Forelimb muscle (tissue), 1 donor: ENCODE measurements around the gene CASK. TPM values are rescaled to one million over a fixed set of nuclear protein-coding genes. Genes with fewer than 3 reads are reported as not detected.

Source experiments
- DNase-seq: peaks from one replicate; pipeline ENCODE4 v3.0.0-alpha.2; 2013; ENCODE audit warnings: low read depth
- polyA plus RNA-seq: library from polyadenylated mRNA; unstranded; fragments of 120-200 nt; gene quantifications from one replicate; pipeline ENCODE4 v1.2.1, GENCODE V29; 2013; ENCODE audit not compliant: insufficient read length

Gene CASK
- polyA plus RNA-seq, 1 donor = 21.8 TPM

DNA sequence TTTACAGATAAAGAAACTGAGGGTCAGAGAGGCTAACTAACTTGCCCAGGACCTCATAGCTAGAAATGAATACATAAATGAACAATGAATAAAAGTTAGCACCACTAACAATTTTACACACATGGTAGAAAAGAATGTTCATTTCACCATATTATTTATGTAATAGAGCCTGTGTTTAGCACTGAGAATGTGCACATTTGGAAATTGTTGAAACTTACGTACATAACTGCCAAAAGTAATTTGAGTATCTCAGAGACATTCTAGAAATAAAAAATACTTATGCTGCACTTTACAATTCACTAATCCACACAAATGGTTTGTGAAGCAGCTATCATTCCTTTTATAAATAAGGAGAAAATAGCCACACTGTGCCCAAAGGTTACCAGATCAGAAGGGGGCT lies 9.9 kb downstream of the CASK start:
- no peak for DNase-seq

GRCh38 chrX:41912923-41913322 lies 10.4 kb downstream of the CASK start:
- DNase-seq = no peak

DNA sequence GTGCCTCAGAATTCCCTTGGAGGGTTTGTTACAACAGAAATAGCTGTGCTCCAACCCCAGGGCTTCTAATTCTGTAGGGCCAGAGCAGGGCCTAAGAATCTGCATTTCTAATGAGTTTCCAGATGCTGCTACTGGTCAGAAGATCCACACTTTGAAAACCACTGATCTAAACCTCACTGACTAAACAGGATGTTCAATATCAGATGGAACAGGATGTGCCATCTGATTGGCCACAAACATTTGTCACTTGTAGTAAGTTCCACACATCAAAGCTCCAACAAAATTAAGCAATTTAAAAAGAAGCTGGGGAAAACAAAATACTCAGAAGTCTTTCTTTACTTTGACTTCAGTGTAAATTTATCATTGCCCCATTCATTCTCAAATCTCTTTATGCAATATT lies 14.3 kb downstream of the CASK start:
- no peak for DNase-seq

- DNase-seq = no peak
Observed at GRCh38 chrX:41906515-41907187, 16.7 kb downstream of the CASK start.

GRCh38 chrX:41903544-41903943 lies 19.8 kb downstream of the CASK start:
- DNase-seq = no peak

DNA sequence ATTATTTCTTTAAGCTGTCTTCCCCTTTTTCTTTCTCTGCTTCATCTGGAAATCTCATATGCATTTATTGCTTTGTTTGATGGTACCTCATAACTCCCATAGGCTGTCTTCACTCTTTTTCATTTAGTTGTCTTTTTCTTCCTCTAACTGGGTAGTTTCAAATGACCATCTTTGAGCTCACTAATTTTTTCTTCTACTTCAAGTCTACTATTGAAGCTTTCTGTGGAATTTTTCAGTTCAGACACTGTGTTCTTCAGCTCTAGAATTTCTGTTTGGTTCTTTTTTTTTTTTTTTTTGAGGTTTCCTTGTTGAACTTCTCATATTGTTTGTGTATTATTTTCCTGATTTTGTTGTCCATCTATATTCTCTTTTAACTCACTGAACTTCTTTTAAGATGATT lies 23.0 kb downstream of the CASK start:
- DNase-seq = no peak

DNA sequence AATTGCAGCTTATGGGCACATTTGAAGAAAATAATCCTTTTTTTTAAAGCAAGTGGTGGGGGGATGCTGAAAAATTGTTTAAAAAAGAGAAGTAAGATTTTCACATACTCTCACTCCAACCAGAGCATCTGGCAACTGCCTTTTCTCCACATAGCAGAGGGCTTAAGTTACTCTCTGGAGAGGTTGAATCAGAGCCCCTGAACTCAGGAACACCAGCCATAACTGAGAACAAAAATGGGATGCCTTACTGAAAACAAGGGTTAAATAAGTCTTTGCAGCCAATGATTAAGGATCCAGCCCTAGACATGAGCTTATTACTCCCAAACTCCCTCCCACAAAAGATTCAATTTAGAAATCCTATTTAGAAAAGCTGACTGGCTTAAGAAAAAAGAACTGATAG lies 27.5 kb downstream of the CASK start:
- DNase-seq = no peak

DNA sequence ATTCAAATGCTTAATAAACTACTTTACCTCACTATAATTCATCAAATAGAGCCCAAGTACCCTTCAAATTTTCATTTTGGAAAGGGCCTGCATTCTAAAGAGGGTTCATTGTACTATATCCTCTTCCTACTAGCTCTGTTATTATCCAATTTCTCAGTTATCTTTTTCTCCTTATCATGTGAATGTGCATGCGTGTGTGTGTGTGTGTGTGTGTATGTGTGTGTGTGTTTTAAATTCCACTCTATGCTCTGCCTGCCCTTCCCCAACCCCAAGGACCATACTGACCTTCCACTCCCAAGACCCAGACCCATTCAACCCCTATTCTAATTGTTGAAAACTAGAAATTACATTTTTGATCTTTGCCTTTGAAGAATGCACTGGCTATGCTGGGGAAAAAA lies 33.3 kb downstream of the CASK start:
- DNase-seq = no peak

- no peak for DNase-seq
Observed at GRCh38 chrX:41889317-41890025, 33.9 kb downstream of the CASK start.

DNA sequence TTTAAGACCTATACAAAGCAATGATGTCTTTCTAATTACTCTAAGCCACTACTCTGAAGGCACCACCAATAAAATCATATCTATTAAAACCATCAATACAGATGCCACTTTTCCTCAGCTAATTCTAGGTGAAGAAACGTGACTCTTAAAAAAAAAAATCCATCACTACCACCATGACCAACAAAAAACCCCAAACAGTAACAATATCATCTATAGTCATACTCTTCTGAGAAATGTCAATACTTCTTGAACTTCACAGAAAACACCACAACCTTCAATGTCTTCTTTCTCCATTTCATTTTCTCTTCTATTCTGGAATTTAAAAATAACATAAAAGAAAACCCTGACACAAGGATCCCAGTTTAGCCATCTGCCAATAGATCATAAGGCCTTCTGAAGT lies 35.7 kb downstream of the CASK start:
- DNase-seq = no peak

DNA sequence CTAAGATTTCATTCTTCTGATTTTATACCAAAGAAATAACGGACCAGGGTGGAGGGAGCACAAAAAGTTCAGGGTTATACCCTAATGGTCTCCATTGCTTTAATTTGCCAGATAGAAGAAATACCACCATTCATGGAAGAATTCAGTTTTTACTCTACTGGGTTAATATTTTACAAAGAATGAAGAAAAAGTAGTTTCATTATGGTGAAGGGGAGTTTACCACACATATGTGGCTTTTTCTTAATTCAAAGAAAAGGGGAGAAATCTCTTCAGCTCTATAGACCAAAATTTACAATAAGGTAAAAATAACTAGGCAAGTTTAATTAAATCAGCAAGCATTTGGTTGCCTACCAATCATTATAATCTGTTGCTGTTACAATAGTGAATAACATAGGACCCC lies 37.6 kb downstream of the CASK start:
- no peak for DNase-seq

DNA sequence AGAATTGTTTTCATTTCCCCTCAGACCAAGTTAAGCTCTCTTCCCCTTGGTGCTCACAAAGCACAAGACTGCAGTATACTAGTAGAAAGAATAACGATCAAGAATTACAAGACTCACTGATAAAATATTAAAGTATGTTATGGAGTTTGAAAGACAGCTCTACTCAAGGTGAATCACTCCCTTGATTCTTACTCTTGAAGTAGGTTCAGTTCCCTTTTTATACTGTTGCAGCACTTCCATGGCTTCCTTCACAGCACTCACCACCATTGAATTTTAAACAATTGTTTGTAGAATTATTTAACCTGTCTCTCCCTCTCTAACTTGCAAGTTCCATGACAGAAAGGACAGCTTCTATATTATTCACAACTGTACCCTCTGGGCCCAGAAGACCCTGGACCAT lies 42.2 kb downstream of the CASK start:
- DNase-seq = no peak

DNA sequence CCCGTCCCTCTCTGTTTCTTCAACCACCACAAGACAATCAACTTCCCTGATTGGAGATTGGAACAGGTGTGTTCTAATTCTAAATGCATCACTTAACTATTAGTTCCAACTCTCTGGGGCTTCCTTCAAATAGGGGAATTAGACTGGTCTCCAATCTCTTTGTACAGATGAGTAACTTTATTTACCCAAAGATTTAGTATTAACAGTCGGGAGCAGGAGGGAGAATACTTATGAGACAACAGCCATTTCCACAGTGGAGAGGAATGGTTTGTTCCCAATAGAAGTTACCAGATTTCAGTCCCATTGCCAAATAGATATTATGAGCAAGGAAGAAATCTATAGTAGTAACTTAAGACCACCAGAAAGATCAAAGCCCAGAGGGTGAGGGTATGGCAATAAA lies 46.2 kb downstream of the CASK start:
- DNase-seq = no peak

- DNase-seq = no peak
Observed at GRCh38 chrX:41875142-41875541, 48.2 kb downstream of the CASK start.

GRCh38 chrX:41870719-41871151 lies 52.6 kb downstream of the CASK start:
- no peak for DNase-seq

- no peak for DNase-seq
Observed at GRCh38 chrX:41868392-41868977, 54.9 kb downstream of the CASK start.

- DNase-seq = no peak
Observed at GRCh38 chrX:41863343-41864203, 59.8 kb downstream of the CASK start.

- DNase-seq = no peak
Observed at GRCh38 chrX:41862562-41863184, 60.7 kb downstream of the CASK start.

GRCh38 chrX:41858161-41858775 lies 65.1 kb downstream of the CASK start:
- no peak for DNase-seq

DNA sequence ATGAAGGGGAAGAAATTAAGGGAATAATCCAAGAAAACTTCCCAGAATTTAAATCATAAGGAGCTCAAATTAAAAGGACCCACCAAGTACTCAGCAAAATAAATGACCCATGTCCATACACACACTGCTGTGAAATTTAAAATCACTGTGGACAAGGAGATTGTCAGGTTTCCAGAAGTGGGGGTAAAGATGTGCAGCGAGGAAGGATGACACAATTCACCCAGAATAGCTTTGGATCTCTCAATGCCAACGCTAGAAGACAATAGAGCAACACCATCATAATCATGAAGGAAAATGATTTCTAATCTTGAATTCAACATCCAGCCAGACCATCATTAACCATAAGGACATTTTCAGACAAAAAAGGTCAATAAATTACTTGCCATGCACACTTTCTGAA lies 65.7 kb downstream of the CASK start:
- DNase-seq = no peak

GRCh38 chrX:41846714-41847113 lies 76.6 kb downstream of the CASK start:
- no peak for DNase-seq
